ENCODE measurements around the gene HLA-DRA. TPM values are rescaled to one million over a fixed set of nuclear protein-coding genes. Genes with fewer than 3 reads are reported as not detected.
A peak's percentile ranks its signal among the peaks of the same experiment; 100 is the strongest.

The HLA-DRA gene
- total RNA-seq, 1 donor from 2014 or later: 54.3 TPM

GRCh38 chr6:32406857-32407256 is 32.8 kb upstream of the HLA-DRA start, which contains the start of gene BTNL2:
BTNL2 (minus strand) TSS chr6:32407181; CDS start chr6:32407123, 58 bp downstream.
- H3K9me3 ChIP-seq (ENCODE audit: control insufficient read depth in 3 of 3, low read length in 3 of 3): no peaks in the 10 kb centered on the region
- H3K36me3 ChIP-seq (ENCODE audit: control insufficient read depth in 3 of 3, insufficient read depth in 3 of 3, low read length in 3 of 3): no peaks in the 10 kb centered on the region
- no peak within 1 kb of the TSS for H3K4me3 ChIP-seq (ENCODE audit: low read length in 3 of 3)
- no peak within 1 kb of the TSS for H3K9ac ChIP-seq (ENCODE audit: low read depth in 1 of 3, low read length in 3 of 3)
- H3K27me3 ChIP-seq (ENCODE audit: control insufficient read depth in 3 of 3, insufficient read depth in 3 of 3, low read length in 3 of 3): peaks cover 38 to 59% (median 43%) of the 10 kb centered on the region in 3 donors
- H3K27ac ChIP-seq (ENCODE audit: low read depth, low read length): no peak within 1 kb of the TSS
- no peaks in the 10 kb centered on the region for H3K4me1 ChIP-seq (ENCODE audit: control insufficient read depth in 3 of 3, insufficient read depth in 3 of 3, low read length in 3 of 3)

DNA sequence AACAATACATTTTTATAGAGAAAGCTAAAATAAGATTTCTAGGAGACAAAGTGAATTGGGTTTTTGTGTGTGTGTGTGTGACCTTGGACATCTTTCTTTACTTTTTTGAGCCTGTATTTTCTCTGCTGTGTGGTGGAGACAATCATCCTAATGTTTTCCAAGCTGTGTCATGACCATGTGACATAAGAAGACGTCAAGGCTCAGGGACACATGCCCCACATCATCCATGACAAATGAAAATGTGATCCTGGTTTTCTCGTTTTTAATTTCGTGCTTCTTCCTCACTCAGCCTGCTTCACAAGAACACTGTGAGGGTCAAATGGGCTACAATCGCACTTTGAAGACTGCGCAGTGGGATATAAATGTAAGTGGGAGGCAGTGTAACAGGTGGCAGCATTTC is 28.8 kb upstream of the HLA-DRA start:
- Histone ChIP-seq H3K27me3 (ENCODE audit: control insufficient read depth in 3 of 3, insufficient read depth in 3 of 3, low read length in 3 of 3) (peaks cover 26 to 55% (median 44%) of the 10 kb centered on the region in 3 donors), H3K9me3 (ENCODE audit: control insufficient read depth in 3 of 3, low read length in 3 of 3) (no peaks in the 10 kb centered on the region), H3K27ac (ENCODE audit: low read depth, low read length) (no peak overlapping the region), H3K4me3 (ENCODE audit: low read length in 3 of 3) (no peak overlapping the region), H3K36me3 (ENCODE audit: control insufficient read depth in 3 of 3, insufficient read depth in 3 of 3, low read length in 3 of 3) (no peaks in the 10 kb centered on the region), H3K9ac (ENCODE audit: low read depth in 1 of 3, low read length in 3 of 3) (no peak overlapping the region), H3K4me1 (ENCODE audit: control insufficient read depth in 3 of 3, insufficient read depth in 3 of 3, low read length in 3 of 3) (no peaks in the 10 kb centered on the region)

DNA sequence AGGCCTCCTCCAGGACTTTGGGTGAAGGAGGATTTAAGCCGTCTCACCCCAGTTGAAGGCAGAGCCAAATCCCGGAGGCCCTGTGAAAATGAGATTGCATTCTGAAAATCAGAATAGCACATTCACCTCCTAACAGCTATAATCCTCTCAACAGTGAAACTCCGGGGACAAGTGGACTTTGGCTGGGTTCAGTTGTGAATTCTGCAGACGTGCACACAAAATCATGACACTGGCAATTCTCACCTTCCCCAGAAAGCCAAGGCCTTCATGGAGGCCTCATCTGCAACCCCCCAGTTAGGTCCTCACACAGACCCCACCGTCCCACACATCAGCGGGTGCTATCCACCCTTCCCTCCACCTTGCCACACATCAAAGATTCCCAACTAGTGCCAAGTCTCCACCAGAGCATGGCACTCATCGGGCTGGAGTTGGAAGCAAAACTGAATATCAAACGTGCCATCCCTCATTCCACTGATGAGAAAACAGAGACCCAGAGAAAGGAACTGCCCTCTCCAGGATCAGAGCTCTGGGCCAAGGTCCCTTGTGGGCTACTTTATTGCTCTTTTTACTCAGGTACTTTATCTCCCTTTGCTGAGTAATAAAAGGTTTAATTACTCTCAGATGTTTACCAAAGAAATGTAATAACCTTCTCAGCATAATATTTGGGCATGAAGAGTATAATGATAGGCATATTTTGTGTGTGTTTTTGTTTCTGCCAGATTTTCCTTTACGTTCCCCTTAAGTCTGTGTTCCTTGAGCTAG is 27.9 kb upstream of the HLA-DRA start:
- Histone ChIP-seq H3K27ac (ENCODE audit: low read depth, low read length) (no peak overlapping the region), H3K27me3 (ENCODE audit: control insufficient read depth in 3 of 3, insufficient read depth in 3 of 3, low read length in 3 of 3) (peaks cover 27 to 55% (median 43%) of the 10 kb centered on the region in 3 donors), H3K4me1 (ENCODE audit: control insufficient read depth in 3 of 3, insufficient read depth in 3 of 3, low read length in 3 of 3) (no peaks in the 10 kb centered on the region), H3K4me3 (ENCODE audit: low read length in 3 of 3) (no peak overlapping the region), H3K36me3 (ENCODE audit: control insufficient read depth in 3 of 3, insufficient read depth in 3 of 3, low read length in 3 of 3) (no peaks in the 10 kb centered on the region), H3K9me3 (ENCODE audit: control insufficient read depth in 3 of 3, low read length in 3 of 3) (no peaks in the 10 kb centered on the region), H3K9ac (ENCODE audit: low read depth in 1 of 3, low read length in 3 of 3) (no peak overlapping the region)

DNA sequence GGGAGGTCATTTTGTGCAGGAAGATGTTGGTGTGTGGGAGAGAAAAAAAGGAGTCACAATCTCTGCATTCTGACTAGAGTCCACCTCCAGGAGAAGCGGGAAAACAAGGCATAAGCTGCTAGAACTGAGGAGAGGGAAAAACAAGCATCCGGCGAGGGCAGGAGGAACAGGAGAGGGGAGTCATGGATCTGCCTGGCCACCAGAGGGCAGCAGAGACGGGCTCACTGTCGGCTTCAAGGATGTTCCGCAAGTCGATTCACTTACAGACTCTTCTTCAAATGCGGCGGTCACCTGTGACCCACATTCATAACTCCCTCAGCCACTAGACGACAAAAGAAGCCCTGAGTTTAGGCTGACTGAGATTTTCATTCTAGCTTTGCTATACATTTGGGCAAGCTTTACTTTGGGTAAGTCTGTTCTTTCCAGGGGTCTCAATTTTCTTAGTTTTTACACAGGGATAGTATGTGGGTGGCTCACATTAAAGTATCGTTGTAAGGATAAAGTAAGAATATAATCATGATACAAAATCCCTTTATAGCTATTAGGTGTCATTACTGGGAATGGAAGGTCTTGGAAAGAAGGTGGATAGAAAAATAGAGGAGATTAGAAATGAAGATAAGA is 26.1 kb upstream of the HLA-DRA start:
- no peaks in the 10 kb centered on the region for H3K9me3 ChIP-seq (ENCODE audit: control insufficient read depth in 3 of 3, low read length in 3 of 3)
- H3K27ac ChIP-seq (ENCODE audit: low read depth, low read length): no peak overlapping the region
- H3K9ac ChIP-seq (ENCODE audit: low read depth in 1 of 3, low read length in 3 of 3): no peak overlapping the region
- H3K27me3 ChIP-seq (ENCODE audit: control insufficient read depth in 3 of 3, insufficient read depth in 3 of 3, low read length in 3 of 3): peaks cover 22 to 49% (median 38%) of the 10 kb centered on the region in 3 donors
- H3K4me1 ChIP-seq (ENCODE audit: control insufficient read depth in 3 of 3, insufficient read depth in 3 of 3, low read length in 3 of 3): no peaks in the 10 kb centered on the region
- H3K4me3 ChIP-seq (ENCODE audit: low read length in 3 of 3): no peak overlapping the region
- H3K36me3 ChIP-seq (ENCODE audit: control insufficient read depth in 3 of 3, insufficient read depth in 3 of 3, low read length in 3 of 3): no peaks in the 10 kb centered on the region

GRCh38 chr6:32415521-32416019 is 24.1 kb upstream of the HLA-DRA start:
- Histone ChIP-seq H3K27me3 (ENCODE audit: control insufficient read depth in 3 of 3, insufficient read depth in 3 of 3, low read length in 3 of 3) (peaks cover 22 to 51% (median 30%) of the 10 kb centered on the region in 3 donors), H3K4me1 (ENCODE audit: control insufficient read depth in 3 of 3, insufficient read depth in 3 of 3, low read length in 3 of 3) (no peaks in the 10 kb centered on the region), H3K9ac (ENCODE audit: low read depth in 1 of 3, low read length in 3 of 3) (no peak overlapping the region), H3K9me3 (ENCODE audit: control insufficient read depth in 3 of 3, low read length in 3 of 3) (no peaks in the 10 kb centered on the region), H3K4me3 (ENCODE audit: low read length in 3 of 3) (peak overlapping the region in 1 of 3 donors; percentile 19), H3K36me3 (ENCODE audit: control insufficient read depth in 3 of 3, insufficient read depth in 3 of 3, low read length in 3 of 3) (no peaks in the 10 kb centered on the region), H3K27ac (ENCODE audit: low read depth, low read length) (no peak overlapping the region)

DNA sequence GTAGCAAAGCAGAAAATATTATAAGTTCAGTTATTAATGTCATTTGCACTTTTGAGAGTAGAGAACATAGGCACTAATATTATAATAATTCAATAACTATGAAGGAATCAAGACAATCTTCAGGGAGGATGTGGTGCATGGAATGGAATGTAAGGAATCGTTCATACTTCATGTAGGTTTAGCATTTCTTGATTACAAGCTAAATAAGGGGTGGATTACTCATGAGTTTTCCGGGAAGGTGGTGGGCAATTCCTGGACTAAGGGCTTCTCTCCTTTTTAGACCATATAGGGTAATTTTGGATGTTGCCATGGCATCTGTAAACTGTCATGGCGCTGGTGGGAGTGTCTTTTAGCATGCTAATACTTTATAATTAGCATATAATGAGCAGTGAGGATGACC is 23.7 kb upstream of the HLA-DRA start:
- peaks cover 24 to 54% (median 28%) of the 10 kb centered on the region in 3 donors for H3K27me3 ChIP-seq (ENCODE audit: control insufficient read depth in 3 of 3, insufficient read depth in 3 of 3, low read length in 3 of 3)
- H3K4me3 ChIP-seq (ENCODE audit: low read length in 3 of 3): no peak overlapping the region
- no peak overlapping the region for H3K27ac ChIP-seq (ENCODE audit: low read depth, low read length)
- H3K9ac ChIP-seq (ENCODE audit: low read depth in 1 of 3, low read length in 3 of 3): no peak overlapping the region
- no peaks in the 10 kb centered on the region for H3K9me3 ChIP-seq (ENCODE audit: control insufficient read depth in 3 of 3, low read length in 3 of 3)
- no peaks in the 10 kb centered on the region for H3K4me1 ChIP-seq (ENCODE audit: control insufficient read depth in 3 of 3, insufficient read depth in 3 of 3, low read length in 3 of 3)
- H3K36me3 ChIP-seq (ENCODE audit: control insufficient read depth in 3 of 3, insufficient read depth in 3 of 3, low read length in 3 of 3): no peaks in the 10 kb centered on the region

DNA sequence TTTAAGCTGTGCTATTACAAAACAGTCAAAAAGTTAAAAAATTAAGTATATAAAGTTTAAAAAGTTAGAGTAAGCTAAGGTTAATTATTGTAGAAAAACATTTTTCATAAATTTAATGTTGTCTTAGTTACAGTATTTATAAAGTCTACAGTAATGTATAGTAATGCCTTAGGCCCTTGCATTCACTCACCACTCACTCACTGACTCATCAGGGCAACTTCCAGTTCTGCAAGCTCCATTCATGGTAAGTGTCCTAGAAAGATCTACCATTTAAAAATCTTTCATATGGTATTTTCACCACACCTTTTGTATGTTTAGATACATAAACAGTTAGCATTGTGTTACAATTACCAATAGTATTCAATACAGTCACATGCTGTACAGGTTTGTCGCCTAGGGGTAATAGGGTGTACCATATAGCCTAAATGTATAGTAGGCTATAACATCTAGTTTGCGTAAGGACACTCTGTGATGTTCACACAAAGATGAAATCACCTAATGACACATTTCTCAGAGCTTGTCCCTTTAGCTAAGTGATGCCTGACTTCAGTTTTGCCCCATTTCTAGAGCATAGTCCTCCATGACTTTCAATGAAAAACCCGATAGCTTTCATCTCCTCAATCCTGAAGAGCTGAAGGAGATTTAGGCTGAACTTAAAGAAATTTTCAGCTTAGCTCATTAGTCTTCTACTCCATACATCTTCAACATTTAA is 14.9 kb upstream of the HLA-DRA start:
- Histone ChIP-seq H3K9me3 (ENCODE audit: control insufficient read depth in 3 of 3, low read length in 3 of 3) (no peaks in the 10 kb centered on the region), H3K9ac (ENCODE audit: low read depth in 1 of 3, low read length in 3 of 3) (no peak overlapping the region), H3K36me3 (ENCODE audit: control insufficient read depth in 3 of 3, insufficient read depth in 3 of 3, low read length in 3 of 3) (no peaks in the 10 kb centered on the region), H3K4me1 (ENCODE audit: control insufficient read depth in 3 of 3, insufficient read depth in 3 of 3, low read length in 3 of 3) (no peaks in the 10 kb centered on the region), H3K27me3 (ENCODE audit: control insufficient read depth in 3 of 3, insufficient read depth in 3 of 3, low read length in 3 of 3) (peaks cover 2 to 8% (median 4%) of the 10 kb centered on the region in 3 donors), H3K27ac (ENCODE audit: low read depth, low read length) (no peak overlapping the region), H3K4me3 (ENCODE audit: low read length in 3 of 3) (no peak overlapping the region)

GRCh38 chr6:32426338-32426737 is 13.3 kb upstream of the HLA-DRA start:
- H3K9me3 ChIP-seq (ENCODE audit: control insufficient read depth in 3 of 3, low read length in 3 of 3): no peaks in the 10 kb centered on the region
- H3K4me3 ChIP-seq (ENCODE audit: low read length in 3 of 3): no peak overlapping the region
- H3K9ac ChIP-seq (ENCODE audit: low read depth in 1 of 3, low read length in 3 of 3): no peak overlapping the region
- no peaks in the 10 kb centered on the region for H3K36me3 ChIP-seq (ENCODE audit: control insufficient read depth in 3 of 3, insufficient read depth in 3 of 3, low read length in 3 of 3)
- H3K27me3 ChIP-seq (ENCODE audit: control insufficient read depth in 3 of 3, insufficient read depth in 3 of 3, low read length in 3 of 3): peaks cover 0 to 8% (median 3%) of the 10 kb centered on the region in 3 donors
- no peak overlapping the region for H3K27ac ChIP-seq (ENCODE audit: low read depth, low read length)
- H3K4me1 ChIP-seq (ENCODE audit: control insufficient read depth in 3 of 3, insufficient read depth in 3 of 3, low read length in 3 of 3): no peaks in the 10 kb centered on the region

GRCh38 chr6:32427218-32427617 is 12.5 kb upstream of the HLA-DRA start:
- Histone ChIP-seq H3K36me3 (ENCODE audit: control insufficient read depth in 3 of 3, insufficient read depth in 3 of 3, low read length in 3 of 3) (no peaks in the 10 kb centered on the region), H3K27ac (ENCODE audit: low read depth, low read length) (no peak overlapping the region), H3K4me3 (ENCODE audit: low read length in 3 of 3) (no peak overlapping the region)

More at GRCh38 chr6:32427218-32427617, 12.5 kb upstream of the HLA-DRA start:
- Histone ChIP-seq H3K4me1 (ENCODE audit: control insufficient read depth in 3 of 3, insufficient read depth in 3 of 3, low read length in 3 of 3) (no peaks in the 10 kb centered on the region), H3K9ac (ENCODE audit: low read depth in 1 of 3, low read length in 3 of 3) (no peak overlapping the region), H3K9me3 (ENCODE audit: control insufficient read depth in 3 of 3, low read length in 3 of 3) (no peaks in the 10 kb centered on the region), H3K27me3 (ENCODE audit: control insufficient read depth in 3 of 3, insufficient read depth in 3 of 3, low read length in 3 of 3) (peaks cover 0 to 10% (median 3%) of the 10 kb centered on the region in 3 donors)

All from skeletal muscle tissue (tissue), 4 donors.